A549 treated with AZD9567 at 1 μM for 4 hours (cell line): ENCODE data around the gene TCP11X1. TPM values are rescaled to one million over a fixed set of nuclear protein-coding genes. Genes with fewer than 3 reads are reported as not detected.

Source experiments
- total RNA-seq: library from RNA; stranded (reverse); fragments of 200-300 nt; extraction: Qiagen RNA extraction; gene quantifications from 5 replicates; pipeline ENCODE4 v1.2.3, GENCODE V29; 2022; ENCODE audit not compliant: insufficient read depth

Gene TCP11X1
- total RNA-seq, result not detected in 5 replicates

GRCh38 chrX:102214986-102215385 is at the start of gene TCP11X1:
TSS of gene TCP11X1 (plus strand) at chrX:102215301.

GRCh38 chrX:102246893-102247292 is 31.8 kb downstream of the TCP11X1 start, which contains the start of gene NXF2:
TSS of gene NXF2 (plus strand) at chrX:102247167. CDS start at chrX:102307079, 59,912 bp downstream.

Other genes starting within 250 kb of the TCP11X1 start
- not detected in 5 replicates for gene TCEAL2, start 89.6 kb upstream of the TCP11X1 start, total RNA-seq
- not detected in 5 replicates for gene TCEAL6, start 72.8 kb upstream of the TCP11X1 start, total RNA-seq
- not detected in 5 replicates for gene BEX5, start 59.3 kb upstream of the TCP11X1 start, total RNA-seq
- gene NXF2, start 31.9 kb downstream of the TCP11X1 start, total RNA-seq, result not detected in 5 replicates
- gene NXF2B, start 224.7 kb downstream of the TCP11X1 start, total RNA-seq, result not detected in 5 replicates